ENCODE results near the gene KANK2.
"Not testable (repeated sequence)": the region's sequence is repeated elsewhere in the genome, so short reads cannot be mapped to it uniquely, and the experiment has no call there.

The KANK2 gene

GRCh38 chr19:11195681-11196080 is 1.7 kb downstream of the KANK2 start:
- DNase-seq: no peak

- DNase-seq: peak; percentile 42
These were observed 2.4 kb downstream of the KANK2 start for GRCh38 chr19:11194656-11195558.

GRCh38 chr19:11194173-11194572 is 3.2 kb downstream of the KANK2 start:
- DNase-seq: no peak

GRCh38 chr19:11192957-11193939 is 4.1 kb downstream of the KANK2 start:
- no peak for DNase-seq

GRCh38 chr19:11191934-11192333 is 5.4 kb downstream of the KANK2 start:
- DNase-seq: no peak

- peak; percentile 58 for DNase-seq
These were observed 6.0 kb downstream of the KANK2 start for GRCh38 chr19:11191273-11191755.

- no peak for DNase-seq
These were observed 6.8 kb downstream of the KANK2 start for GRCh38 chr19:11190501-11190900.

- DNase-seq: no peak
These were observed 9.9 kb downstream of the KANK2 start for GRCh38 chr19:11187441-11187840.

- DNase-seq: no peak
These were observed 14.4 kb downstream of the KANK2 start for GRCh38 chr19:11182994-11183393.

- DNase-seq: no peak
These were observed 15.9 kb downstream of the KANK2 start for GRCh38 chr19:11181488-11181887.

GRCh38 chr19:11180975-11181374 is 16.4 kb downstream of the KANK2 start:
- DNase-seq: not testable (repeated sequence)

- DNase-seq: no peak
These were observed 17.0 kb downstream of the KANK2 start for GRCh38 chr19:11180346-11180745.

- DNase-seq: no peak
These were observed 17.5 kb downstream of the KANK2 start for GRCh38 chr19:11179716-11180297.

GRCh38 chr19:11179145-11179465 is 18.2 kb downstream of the KANK2 start:
- not testable (repeated sequence) for DNase-seq

GRCh38 chr19:11177592-11177991 is 19.8 kb downstream of the KANK2 start:
- no peak for DNase-seq

- DNase-seq: no peak
These were observed 20.7 kb downstream of the KANK2 start for GRCh38 chr19:11176466-11177193.

- DNase-seq: no peak
These were observed 21.4 kb downstream of the KANK2 start for GRCh38 chr19:11175920-11176319.

- no peak for DNase-seq
These were observed 23.0 kb downstream of the KANK2 start for GRCh38 chr19:11174336-11174735.

GRCh38 chr19:11173516-11174155 is 23.7 kb downstream of the KANK2 start:
- DNase-seq: no peak

- DNase-seq: no peak
These were observed 24.8 kb downstream of the KANK2 start for GRCh38 chr19:11172576-11172975.

GRCh38 chr19:11171144-11171543 is 26.2 kb downstream of the KANK2 start:
- no peak for DNase-seq
